Adrenal gland (tissue), 5 donors: Measurements from ENCODE around the gene DCDC2C.

ENCODE experiments used
- POLR2A ChIP-seq, 2 donors: fragments of 450-650 bp; IDR thresholded peaks; one replicate each; pipeline ENCODE4 v1.6.1; 2017; ENCODE audit warnings: antibody characterized with exemption in 2 of 2, mild to moderate bottlenecking in 2 of 2, moderate library complexity in 1 of 2
- TF ChIP-seq, protein P1 (sequence below), 6 experiments: fragments of 450-650 bp in 4 of 6; fragments of 200-600 bp in 2 of 6; sonication (generic) in 1 of 6; IDR thresholded peaks; 1 replicate in 5 of 6; 2 replicates in 1 of 6; pipeline versions ENCODE4 v1.5.1 to v1.8.0; 2016 to 2021; ENCODE audit warnings: antibody characterized with exemption in 6 of 6, mild to moderate bottlenecking in 2 of 6, moderate library complexity in 1 of 6
- donor health status: DM: no; HTN: no; CAD: no.

DNA sequence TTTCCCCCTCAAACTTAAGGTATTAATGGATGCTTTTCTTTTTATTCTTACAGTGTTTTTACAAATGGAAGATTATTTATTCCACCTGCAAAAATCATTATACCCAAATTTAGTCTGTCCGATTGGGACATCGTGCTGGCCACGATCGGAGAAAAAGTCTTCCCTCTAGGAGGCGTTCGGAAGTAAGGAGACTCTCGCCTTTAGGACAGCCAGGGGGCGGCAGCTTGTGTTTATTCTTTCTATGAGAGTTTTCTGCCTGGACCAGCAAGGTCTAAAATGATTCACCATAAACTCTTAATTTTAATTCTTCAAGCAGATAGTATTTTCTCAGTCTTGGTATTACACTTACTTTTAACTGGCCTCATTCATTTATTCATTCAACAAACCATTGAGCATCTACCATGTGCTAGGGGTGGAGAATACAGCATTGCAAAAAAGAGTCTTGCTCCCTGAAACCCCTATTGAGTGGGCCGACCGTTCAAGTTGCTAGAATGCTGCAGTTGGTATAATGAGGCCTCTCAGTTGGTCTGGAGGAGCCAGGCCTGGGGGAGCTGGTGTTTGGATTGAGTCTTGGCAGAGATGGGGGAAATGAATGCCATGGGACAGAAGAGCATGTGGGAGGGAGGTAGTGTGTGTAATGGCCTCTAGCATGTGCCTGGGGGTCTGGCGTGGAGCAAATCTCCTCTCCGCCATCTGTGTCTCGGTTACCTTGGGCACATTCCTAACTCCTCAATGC, 38.7 kb downstream of the DCDC2C start:
- TF ChIP-seq, protein P1, sequence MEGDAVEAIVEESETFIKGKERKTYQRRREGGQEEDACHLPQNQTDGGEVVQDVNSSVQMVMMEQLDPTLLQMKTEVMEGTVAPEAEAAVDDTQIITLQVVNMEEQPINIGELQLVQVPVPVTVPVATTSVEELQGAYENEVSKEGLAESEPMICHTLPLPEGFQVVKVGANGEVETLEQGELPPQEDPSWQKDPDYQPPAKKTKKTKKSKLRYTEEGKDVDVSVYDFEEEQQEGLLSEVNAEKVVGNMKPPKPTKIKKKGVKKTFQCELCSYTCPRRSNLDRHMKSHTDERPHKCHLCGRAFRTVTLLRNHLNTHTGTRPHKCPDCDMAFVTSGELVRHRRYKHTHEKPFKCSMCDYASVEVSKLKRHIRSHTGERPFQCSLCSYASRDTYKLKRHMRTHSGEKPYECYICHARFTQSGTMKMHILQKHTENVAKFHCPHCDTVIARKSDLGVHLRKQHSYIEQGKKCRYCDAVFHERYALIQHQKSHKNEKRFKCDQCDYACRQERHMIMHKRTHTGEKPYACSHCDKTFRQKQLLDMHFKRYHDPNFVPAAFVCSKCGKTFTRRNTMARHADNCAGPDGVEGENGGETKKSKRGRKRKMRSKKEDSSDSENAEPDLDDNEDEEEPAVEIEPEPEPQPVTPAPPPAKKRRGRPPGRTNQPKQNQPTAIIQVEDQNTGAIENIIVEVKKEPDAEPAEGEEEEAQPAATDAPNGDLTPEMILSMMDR (IDR thresholded peaks at IDR 0.05): no peak
- TF ChIP-seq POLR2A (IDR thresholded peaks at IDR 0.05): no peak
